OCI-LY1 (cell line): ENCODE results near the gene DCC.

Source experiments
- H2AFZ ChIP-seq: fragments of 200-600 bp; sonication (generic), shearing (Covaris generic); 2 replicates; pipeline ENCODE4 v1.6.0; 2014; ENCODE audit warnings: antibody characterized with exemption, mild to moderate bottlenecking, low read length
- H3F3A ChIP-seq: fragments of 200-600 bp; sonication (generic), shearing (Covaris generic); 2 replicates; pipeline ENCODE4 v1.6.0; 2014; ENCODE audit warnings: mild to moderate bottlenecking, antibody characterized with exemption, low read length, moderate library complexity; ENCODE audit not compliant: insufficient read depth
- H3K27ac ChIP-seq: fragments of 200-600 bp; sonication (generic); 2 replicates; pipeline ENCODE4 v1.5.1; 2014; ENCODE audit warnings: low read length, mixed run types, mild to moderate bottlenecking, low read depth; ENCODE audit not compliant: poor library complexity, severe bottlenecking
- H3K27me3 ChIP-seq: fragments of 200-600 bp; sonication (generic); 2 replicates; pipeline ENCODE4 v1.6.0; 2014; ENCODE audit warnings: antibody characterized with exemption, mild to moderate bottlenecking, low read length, moderate library complexity; ENCODE audit not compliant: insufficient read depth
- H3K36me3 ChIP-seq: fragments of 200-600 bp; sonication (generic); 2 replicates; pipeline ENCODE4 v1.6.1; 2014; ENCODE audit warnings: mild to moderate bottlenecking, antibody characterized with exemption, low read length, moderate library complexity, mixed read lengths; ENCODE audit not compliant: insufficient read depth
- H3K4me1 ChIP-seq: fragments of 200-600 bp; sonication (generic); 2 replicates; pipeline ENCODE4 v1.5.1; 2014; ENCODE audit warnings: mild to moderate bottlenecking, low read length, moderate library complexity; ENCODE audit not compliant: insufficient read depth, severe bottlenecking
- H3K4me2 ChIP-seq: fragments of 200-600 bp; sonication (generic), shearing (Covaris generic); 2 replicates; pipeline ENCODE4 v1.6.1; 2014; ENCODE audit warnings: low read length
- H3K4me3 ChIP-seq: fragments of 200-600 bp; sonication (generic); 2 replicates; pipeline ENCODE4 v1.5.1; 2014; ENCODE audit warnings: low read length, low read depth, mild to moderate bottlenecking, mixed read lengths; ENCODE audit not compliant: poor library complexity, severe bottlenecking
- H3K79me2 ChIP-seq: fragments of 200-600 bp; shearing (Covaris generic); 2 replicates; pipeline ENCODE4 v1.6.1; 2016; ENCODE audit warnings: mixed run types, low read length, mixed read lengths; ENCODE audit not compliant: insufficient read depth
- H3K9ac ChIP-seq: fragments of 200-600 bp; sonication (generic), shearing (Covaris generic); 2 replicates; pipeline ENCODE4 v1.6.1; 2014; ENCODE audit warnings: mild to moderate bottlenecking, low read length, mixed read lengths
- H3K9me2 ChIP-seq: fragments of 200-600 bp; sonication (generic), shearing (Covaris generic); 2 replicates; pipeline ENCODE4 v1.6.1; 2014; ENCODE audit warnings: low read depth, mild to moderate bottlenecking, low read length, mixed read lengths
- H3K9me3 ChIP-seq: fragments of 200-600 bp; shearing (Covaris generic); 2 replicates; pipeline ENCODE4 v1.6.1; 2014; ENCODE audit warnings: low read length, mixed read lengths
- H4K20me1 ChIP-seq: fragments of 200-600 bp; sonication (generic), shearing (Covaris generic); 2 replicates; pipeline ENCODE4 v1.6.0; 2016; ENCODE audit warnings: mild to moderate bottlenecking, low read length; ENCODE audit not compliant: insufficient read depth
- CTCF ChIP-seq: fragments of 200-600 bp; sonication (generic), shearing (Covaris generic); IDR thresholded peaks from 2 replicates; pipeline ENCODE4 v1.5.1; 2017; ENCODE audit warnings: mild to moderate bottlenecking, antibody characterized with exemption, low read length, moderate library complexity, mixed read lengths
- EZH2 ChIP-seq: fragments of 200-600 bp; sonication (generic), shearing (Covaris generic); IDR thresholded peaks from 2 replicates; pipeline ENCODE4 v1.8.0; 2017; ENCODE audit warnings: borderline replicate concordance, mixed run types, mild to moderate bottlenecking, antibody characterized with exemption, low read length, moderate library complexity, mixed read lengths

Gene DCC

GRCh38 chr18:52682260-52682659, 342.3 kb downstream of the DCC start:
- H3K4me1 ChIP-seq = no peaks in the 10 kb centered on the region
- H3K9me3 ChIP-seq = no peaks in the 10 kb centered on the region
- no peaks in the 10 kb centered on the region for H3K79me2 ChIP-seq
- no peaks in the 10 kb centered on the region for H4K20me1 ChIP-seq
- H3K9ac ChIP-seq = no peak overlapping the region
- TF ChIP-seq EZH2 = no peak
- TF ChIP-seq CTCF = no peak
- H3K36me3 ChIP-seq = no peaks in the 10 kb centered on the region
- no peaks in the 10 kb centered on the region for H3F3A ChIP-seq
- no peak overlapping the region for H2AFZ ChIP-seq
- no peaks in the 10 kb centered on the region for H3K27me3 ChIP-seq
- no peak overlapping the region for H3K27ac ChIP-seq
- no peak overlapping the region for H3K4me3 ChIP-seq
- no peak overlapping the region for H3K4me2 ChIP-seq
- H3K9me2 ChIP-seq = no peaks in the 10 kb centered on the region

GRCh38 chr18:52685316-52685715, 345.3 kb downstream of the DCC start:
- H3K27me3 ChIP-seq = no peaks in the 10 kb centered on the region

GRCh38 chr18:52691841-52692240, 351.8 kb downstream of the DCC start:
- no peak overlapping the region for H3K4me2 ChIP-seq
- H4K20me1 ChIP-seq = no peaks in the 10 kb centered on the region
- no peaks in the 10 kb centered on the region for H3K36me3 ChIP-seq
- no peaks in the 10 kb centered on the region for H3K79me2 ChIP-seq
- H3K9me2 ChIP-seq = no peaks in the 10 kb centered on the region
- H3K9ac ChIP-seq = no peak overlapping the region
- no peak overlapping the region for H2AFZ ChIP-seq
- H3K27me3 ChIP-seq = no peaks in the 10 kb centered on the region
- no peak for TF ChIP-seq EZH2
- TF ChIP-seq CTCF = no peak
- H3F3A ChIP-seq = no peaks in the 10 kb centered on the region
- H3K4me3 ChIP-seq = no peak overlapping the region
- no peaks in the 10 kb centered on the region for H3K9me3 ChIP-seq
- H3K27ac ChIP-seq = no peak overlapping the region
- H3K4me1 ChIP-seq = no peaks in the 10 kb centered on the region

More at GRCh38 chr18:52685316-52685715, 345.3 kb downstream of the DCC start:
- Histone ChIP-seq H3K4me3 (no peak overlapping the region), H3K4me2 (no peak overlapping the region), H3K79me2 (no peaks in the 10 kb centered on the region), H2AFZ (no peak overlapping the region), H4K20me1 (no peaks in the 10 kb centered on the region), H3K9me2 (no peaks in the 10 kb centered on the region), H3K4me1 (no peaks in the 10 kb centered on the region), H3K9me3 (no peaks in the 10 kb centered on the region), H3K27ac (no peak overlapping the region), H3F3A (no peaks in the 10 kb centered on the region), H3K9ac (no peak overlapping the region), H3K36me3 (no peaks in the 10 kb centered on the region)
- TF ChIP-seq CTCF (no peak), EZH2 (no peak)
